PC-9 (cell line): ENCODE results near the gene AP2B1. TPM values are rescaled to one million over a fixed set of nuclear protein-coding genes. Genes with fewer than 3 reads are reported as not detected.

Source experiments
- BruUV-seq: library from RNA; stranded (reverse); fragments of 400-500 nt; replicated peaks from 2 replicates; lab custom pipeline; 2021; lab: Mats Ljungman, UMichigan
- CTCF ChIA-PET: fragments of 300-600 bp; sonication (Branson Sonifier 250); formaldehyde crosslinking; loops from one replicate; lab custom pipeline; 2022; ENCODE audit warnings: antibody characterized with exemption; lab: Charles Lee
- POLR2A ChIA-PET: fragments of 300-600 bp; sonication (Branson Sonifier 250); formaldehyde crosslinking; loops from one replicate; lab custom pipeline; 2022; ENCODE audit warnings: antibody characterized with exemption; ENCODE audit not compliant: unreplicated experiment; lab: Charles Lee
- DNase-seq, 2 experiments: peaks; one replicate each; pipeline versions ENCODE4 v3.0.0 to v3.0.0-alpha.2; 2015 to 2022; ENCODE audit warnings: mixed read lengths in 1 of 2
- H2AFZ ChIP-seq: fragments of 200-600 bp; sonication (generic); 2 replicates; pipeline ENCODE4 v1.8.1; 2017; ENCODE audit warnings: antibody characterized with exemption
- H3F3A ChIP-seq: fragments of 200-600 bp; sonication (generic); 2 replicates; pipeline ENCODE4 v1.8.1; 2017; ENCODE audit warnings: antibody characterized with exemption, mild to moderate bottlenecking, low read depth; ENCODE audit not compliant: insufficient read depth
- H3K27ac ChIP-seq: fragments of 200-600 bp; sonication (generic); 2 replicates; pipeline ENCODE4 v1.6.1; 2016; ENCODE audit warnings: mixed run types
- H3K27me3 ChIP-seq: fragments of 200-600 bp; sonication (generic); 2 replicates; pipeline ENCODE4 v1.6.1; 2016; ENCODE audit warnings: low read depth, mixed run types; ENCODE audit not compliant: insufficient read depth
- H3K36me3 ChIP-seq: fragments of 200-600 bp; sonication (generic); 2 replicates; pipeline ENCODE4 v1.6.1; 2016; ENCODE audit warnings: low read depth, mixed run types
- H3K4me1 ChIP-seq: fragments of 200-600 bp; sonication (generic); replicated peaks from 2 replicates; pipeline ENCODE4 v1.6.1; 2016; ENCODE audit warnings: mixed run types; ENCODE audit not compliant: insufficient read depth
- H3K4me2 ChIP-seq: fragments of 200-600 bp; sonication (generic); 2 replicates; pipeline ENCODE4 v1.6.1; 2017; ENCODE audit warnings: mixed run types
- H3K4me3 ChIP-seq: fragments of 200-600 bp; sonication (generic); 2 replicates; pipeline ENCODE4 v1.6.1; 2016; ENCODE audit warnings: mixed run types
- H3K79me2 ChIP-seq: fragments of 200-600 bp; sonication (generic); 2 replicates; pipeline ENCODE4 v1.6.1; 2017; ENCODE audit warnings: low read depth, mixed run types
- H3K9me2 ChIP-seq: fragments of 200-600 bp; sonication (generic); 2 replicates; pipeline ENCODE4 v1.8.1; 2017; ENCODE audit warnings: mild to moderate bottlenecking; ENCODE audit not compliant: insufficient read depth
- H3K9me3 ChIP-seq: fragments of 200-600 bp; sonication (generic); 2 replicates; pipeline ENCODE4 v1.8.1; 2016; ENCODE audit warnings: low read depth; ENCODE audit not compliant: insufficient read depth
- H4K20me1 ChIP-seq: fragments of 200-600 bp; sonication (generic); 2 replicates; pipeline ENCODE4 v1.8.1; 2017; ENCODE audit not compliant: insufficient read depth
- CTCF ChIP-seq: fragments of 200-600 bp; sonication (generic); conservative IDR thresholded peaks from 2 replicates; pipeline ENCODE4 v1.6.1; 2017; ENCODE audit warnings: mixed run types, antibody characterized with exemption, mild to moderate bottlenecking, moderate library complexity
- EZH2 ChIP-seq: fragments of 200-600 bp; sonication (generic); IDR thresholded peaks from 2 replicates; pipeline ENCODE4 v1.8.0; 2017; ENCODE audit warnings: antibody characterized with exemption, low read depth
- intact Hi-C: fragments of 100-400 bp; cut with micrococcal nuclease; formaldehyde crosslinking; loops from one replicate; pipeline ENCODE4 v1.10.0; 2022; ENCODE audit not compliant: unreplicated experiment
- total RNA-seq: library from RNA; stranded (reverse); gene quantifications from 2 replicates; pipeline ENCODE4 v1.2.3, GENCODE V29; 2021

AP2B1 gene
- total RNA-seq, 1 experiment from 2014 or later = 186 TPM

GRCh38 chr17:35543856-35544255, 43.3 kb upstream of the AP2B1 start:
- H3K4me1 ChIP-seq = no peaks in the 10 kb centered on the region
- ChIA-PET POLR2A (interaction anchor here (0.6 kb wide), 1 partner anchor 650 kb away, joined by 4 read pairs; no protein-coding TSS in a partner anchor), CTCF (no interaction called here)
- H3F3A ChIP-seq = no peaks in the 10 kb centered on the region
- H3K79me2 ChIP-seq = no peaks in the 10 kb centered on the region
- no peaks in the 10 kb centered on the region for H4K20me1 ChIP-seq
- H3K27me3 ChIP-seq = peaks cover 23% of the 10 kb centered on the region
- intact Hi-C loops = no loop called here
- H3K36me3 ChIP-seq = no peaks in the 10 kb centered on the region
- BruUV-seq = no TSS peak
- no peak overlapping the region for H2AFZ ChIP-seq
- TF ChIP-seq CTCF (no peak), EZH2 (no peak)
- no peak overlapping the region for H3K27ac ChIP-seq
- no peak overlapping the region for H3K4me2 ChIP-seq
- H3K4me3 ChIP-seq = no peak overlapping the region
- H3K9me2 ChIP-seq = no peaks in the 10 kb centered on the region
- no peak for DNase-seq
- no peaks in the 10 kb centered on the region for H3K9me3 ChIP-seq

GRCh38 chr17:35545150-35545549, 42.0 kb upstream of the AP2B1 start:
- ChIA-PET POLR2A (no interaction called here), CTCF (interaction anchor here (0.7 kb wide), 1 partner anchor 950 kb away, joined by 3 read pairs; no protein-coding TSS in a partner anchor)
- H3F3A ChIP-seq = no peaks in the 10 kb centered on the region
- no peak overlapping the region for H3K27ac ChIP-seq
- H3K27me3 ChIP-seq = peaks cover 35% of the 10 kb centered on the region
- no peaks in the 10 kb centered on the region for H3K36me3 ChIP-seq
- H3K4me2 ChIP-seq = no peak overlapping the region
- no peaks in the 10 kb centered on the region for H3K9me3 ChIP-seq
- no peaks in the 10 kb centered on the region for H4K20me1 ChIP-seq
- H2AFZ ChIP-seq = no peak overlapping the region
- H3K4me1 ChIP-seq = no peaks in the 10 kb centered on the region
- DNase-seq = no peak
- BruUV-seq = no TSS peak
- H3K9me2 ChIP-seq = no peaks in the 10 kb centered on the region
- TF ChIP-seq CTCF (no peak), EZH2 (no peak)
- no peak overlapping the region for H3K4me3 ChIP-seq
- intact Hi-C loops = no loop called here
- H3K79me2 ChIP-seq = no peaks in the 10 kb centered on the region

- Histone ChIP-seq H3K36me3 (no peaks in the 10 kb centered on the region), H4K20me1 (no peaks in the 10 kb centered on the region), H2AFZ (no peak overlapping the region), H3K27me3 (peaks cover 40% of the 10 kb centered on the region), H3K4me1 (no peaks in the 10 kb centered on the region), H3F3A (no peaks in the 10 kb centered on the region), H3K4me3 (no peak overlapping the region), H3K79me2 (no peaks in the 10 kb centered on the region), H3K27ac (no peak overlapping the region), H3K4me2 (no peak overlapping the region), H3K9me3 (no peaks in the 10 kb centered on the region), H3K9me2 (no peaks in the 10 kb centered on the region)
- intact Hi-C loops = no loop called here
- no peak for DNase-seq
- POLR2A ChIA-PET = no interaction called here
- CTCF ChIA-PET = no interaction called here
- no TSS peak for BruUV-seq
- no peak for TF ChIP-seq CTCF
- TF ChIP-seq EZH2 = no peak
Observed at GRCh38 chr17:35546487-35546886, 40.6 kb upstream of the AP2B1 start.
